NCI-H1092 treated with DMSO at 0.1 percent for 48 hours (cell line): ENCODE data around the gene CCDC137.
A peak's percentile ranks its signal among the peaks of the same experiment; 100 is the strongest.

Experiments used
- DNase-seq: peaks from one replicate; lab custom pipeline; 2025; lab: John Stamatoyannopoulos, UW

The CCDC137 gene

GRCh38 chr17:81702934-81703746, 36.6 kb downstream of the CCDC137 start, which contains the start of gene MRPL12:
Gene MRPL12, plus strand, starts transcription at chr17:81703367. Its CDS starts 135 bp downstream, at chr17:81703502.
- peak; percentile 92 for DNase-seq

- peak; percentile 3 for DNase-seq
These were observed 37.5 kb downstream of the CCDC137 start for GRCh38 chr17:81703747-81704654.

- DNase-seq, result no peak
These were observed 39.1 kb downstream of the CCDC137 start for GRCh38 chr17:81705518-81706231.

- no peak for DNase-seq
These were observed 39.7 kb downstream of the CCDC137 start for GRCh38 chr17:81706232-81706611.

GRCh38 chr17:81706757-81707624, 40.5 kb downstream of the CCDC137 start:
- DNase-seq, result no peak

- no peak for DNase-seq
These were observed 41.4 kb downstream of the CCDC137 start for GRCh38 chr17:81707725-81708646.

- no peak for DNase-seq
These were observed 42.2 kb downstream of the CCDC137 start for GRCh38 chr17:81708739-81709185.

- DNase-seq, result peak; percentile 27
These were observed 44.2 kb downstream of the CCDC137 start for GRCh38 chr17:81710514-81711308.

GRCh38 chr17:81711814-81712467, 45.4 kb downstream of the CCDC137 start, which contains the start of gene SLC25A10:
Gene SLC25A10, plus strand, starts transcription at chr17:81712284. Its CDS starts 143 bp downstream, at chr17:81712427.
- DNase-seq, result peak; percentile 68

- DNase-seq, result no peak
These were observed 46.0 kb downstream of the CCDC137 start for GRCh38 chr17:81712468-81713003.

GRCh38 chr17:81713004-81713555, 46.5 kb downstream of the CCDC137 start:
- no peak for DNase-seq

- DNase-seq, result no peak
These were observed 47.2 kb downstream of the CCDC137 start for GRCh38 chr17:81713556-81714411.

- no peak for DNase-seq
These were observed 48.0 kb downstream of the CCDC137 start for GRCh38 chr17:81714412-81715106.

- no peak for DNase-seq
These were observed 48.8 kb downstream of the CCDC137 start for GRCh38 chr17:81715107-81715871.

- no peak for DNase-seq
These were observed 49.5 kb downstream of the CCDC137 start for GRCh38 chr17:81715872-81716673.
